Measurements from ENCODE around the gene SLC4A1. TPM values are rescaled to one million over a fixed set of nuclear protein-coding genes. Genes with fewer than 3 reads are reported as not detected.

SLC4A1 gene
- polyA plus RNA-seq, 1 of the 3 experiments (the other 2 are of a cell fraction), result not detected

GRCh38 chr17:44220213-44221083 lies 47.5 kb downstream of the SLC4A1 start:
- peaks cover 25 to 30% of the 10 kb centered on the region in 2 experiments for H3K4me1 ChIP-seq (ENCODE audit: control insufficient read depth in 1 of 2, insufficient read depth in 2 of 2, low read depth in 1 of 2, low read length in 1 of 2)
- peaks cover 47% of the 10 kb centered on the region for H3K79me2 ChIP-seq (ENCODE audit: insufficient read depth)

GRCh38 chr17:44219616-44220212 lies 48.2 kb downstream of the SLC4A1 start, which contains the start of gene UBTF:
TSS of gene UBTF (minus strand) at chr17:44219675. CDS start at chr17:44218229, 1,446 bp downstream.
- ChIA-PET CTCF (interaction anchor here (0.9 to 5.7 kb wide), 11 partner anchors 10 to 131 kb away, joined by 3 to 61 read pairs (median 4); partner anchors contain the start of genes ATXN7L3, GRN and RUNDC3A), POLR2A (interaction anchor here (0.6 to 2.9 kb wide), 6 partner anchors 16 to 111 kb away, joined by 3 to 14 read pairs (median 4); partner anchors contain the start of genes ATXN7L3 and RUNDC3A)
- H3K4me3 ChIP-seq (ENCODE audit: low read depth in 2 of 2, low read length in 1 of 2), result peak within 1 kb of the TSS; percentile 91 to 93
- DNase-seq, result peak; percentile 81
- peaks cover 53% of the 10 kb centered on the region for H3K79me2 ChIP-seq (ENCODE audit: insufficient read depth)
- no peaks in the 10 kb centered on the region for H3K9me3 ChIP-seq
- H3F3A ChIP-seq (replicated peaks; ENCODE audit: insufficient read depth), result peaks cover 38% of the 10 kb centered on the region
- H3K36me3 ChIP-seq (replicated peaks in 1 of 2; ENCODE audit: control insufficient read depth in 1 of 2, insufficient read depth in 2 of 2, low read length in 1 of 2), result peaks cover 26% of the 10 kb centered on the region in 2 experiments
- no peaks in the 10 kb centered on the region for H3K9me2 ChIP-seq
- H3K9ac ChIP-seq, result peak within 1 kb of the TSS; percentile 97
- H3K4me2 ChIP-seq, result peak within 1 kb of the TSS; percentile 95
- H3K27ac ChIP-seq (ENCODE audit: low read depth in 2 of 2, low read length in 1 of 2), result peak within 1 kb of the TSS; percentile 84 to 97
- WGBS (ENCODE audit: low lambda C conversion rate), result 3% methylated on average over 13 of the region's 76 CpGs
- H3K4me1 ChIP-seq (ENCODE audit: control insufficient read depth in 1 of 2, insufficient read depth in 2 of 2, low read depth in 1 of 2, low read length in 1 of 2), result peaks cover 25 to 30% of the 10 kb centered on the region in 2 experiments
- no peak within 1 kb of the TSS for H2AFZ ChIP-seq (ENCODE audit: low read depth)
- TF ChIP-seq RCOR1 (IDR thresholded peaks at IDR 0.05; ENCODE audit: low read length) (no peak), EP300 (IDR thresholded peaks at IDR 0.05; ENCODE audit: borderline replicate concordance in 1 of 2, low read depth in 1 of 2, low read length in 1 of 2) (0 out of 4 replicates have a peak, but pooled peaks of 1 of the 2 experiments have one; percentile 6), POLR2AphosphoS5 (IDR thresholded peaks at IDR 0.05; ENCODE audit: low read depth, low read length) (peak; percentile 19; the same call in 1 of the 2 replicates), MXI1 (IDR thresholded peaks at IDR 0.05; ENCODE audit: low read depth, low read length) (no peak), TEAD4 (IDR thresholded peaks at IDR 0.05; ENCODE audit: borderline replicate concordance, insufficient read depth) (no peak), PBX3 (IDR thresholded peaks at IDR 0.05) (0 out of 2 replicates have a peak, but pooled peaks have one; percentile 13)
- peaks cover 22% of the 10 kb centered on the region for H4K20me1 ChIP-seq (ENCODE audit: insufficient read depth)
- no peaks in the 10 kb centered on the region for H3K27me3 ChIP-seq (ENCODE audit: insufficient read depth)

More at GRCh38 chr17:44220213-44221083, 47.5 kb downstream of the SLC4A1 start:
- H3K9me3 ChIP-seq, result no peaks in the 10 kb centered on the region
- ChIA-PET POLR2A (interaction anchor here (0.6 to 3.5 kb wide), 8 partner anchors 16 to 111 kb away, joined by 3 to 34 read pairs (median 4); partner anchors contain the start of genes RUNDC3A and SLC25A39), CTCF (interaction anchor here (0.9 to 5.7 kb wide), 14 partner anchors 10 to 130 kb away, joined by 3 to 61 read pairs (median 8); partner anchors contain the start of genes ATXN7L3, GRN, RUNDC3A and SLC25A39)
- H4K20me1 ChIP-seq (ENCODE audit: insufficient read depth), result peaks cover 18% of the 10 kb centered on the region
- peak overlapping the region; percentile 87 to 97 for H3K27ac ChIP-seq (ENCODE audit: low read depth in 2 of 2, low read length in 1 of 2)
- peak overlapping the region; percentile 97 for H3K9ac ChIP-seq
- peak; percentile 25; the same call in 1 of the 2 replicates for TF ChIP-seq TAF1 (IDR thresholded peaks at IDR 0.05; ENCODE audit: borderline replicate concordance, low read depth, low read length)
- no peak for TF ChIP-seq NRF1 (IDR thresholded peaks at IDR 0.05; ENCODE audit: low read depth, low read length)
- 0 out of 2 replicates have a peak, but pooled peaks have one; percentile 1 for TF ChIP-seq PBX3 (IDR thresholded peaks at IDR 0.05)
- no peak for TF ChIP-seq EP300 (IDR thresholded peaks at IDR 0.05; ENCODE audit: borderline replicate concordance in 1 of 2, low read depth in 1 of 2, low read length in 1 of 2)
- no peak for TF ChIP-seq FOXM1 (IDR thresholded peaks at IDR 0.05; ENCODE audit: low read depth)
- TF ChIP-seq MAX (IDR thresholded peaks at IDR 0.05; ENCODE audit: low read depth), result 0 out of 2 replicates have a peak, but pooled peaks have one; percentile 10
- 0 out of 2 replicates have a peak, but pooled peaks have one; percentile 46 for TF ChIP-seq YY1 (IDR thresholded peaks at IDR 0.05; ENCODE audit: low read depth)
- no peak overlapping the region for H2AFZ ChIP-seq (ENCODE audit: low read depth)
- peak overlapping the region; percentile 95 for H3K4me2 ChIP-seq
- peak overlapping the region; percentile 91 to 93 for H3K4me3 ChIP-seq (ENCODE audit: low read depth in 2 of 2, low read length in 1 of 2)
- DNase-seq, result peak; percentile 71
- no peaks in the 10 kb centered on the region for H3K9me2 ChIP-seq
- WGBS (ENCODE audit: low lambda C conversion rate), result 2% methylated on average over 44 of the region's 108 CpGs
- H3F3A ChIP-seq (replicated peaks; ENCODE audit: insufficient read depth), result peaks cover 37% of the 10 kb centered on the region
- peaks cover 19% of the 10 kb centered on the region in 2 experiments for H3K36me3 ChIP-seq (replicated peaks in 1 of 2; ENCODE audit: control insufficient read depth in 1 of 2, insufficient read depth in 2 of 2, low read length in 1 of 2)
- no peaks in the 10 kb centered on the region for H3K27me3 ChIP-seq (ENCODE audit: insufficient read depth)
